Peyer's patch (tissue), 4 donors: ENCODE data around the gene ATP12A. TPM values are rescaled to one million over a fixed set of nuclear protein-coding genes. Genes with fewer than 3 reads are reported as not detected.

Source experiments
- DNase-seq, 3 donors: peaks; one replicate each; pipeline ENCODE4 v3.0.0-alpha.2; 2017 to 2019
- H3K27ac ChIP-seq, 4 donors: fragments of 200-600 bp; sonication (generic); one replicate each; pipeline ENCODE4 v1.5.1; 2016 to 2019
- H3K27me3 ChIP-seq, 2 donors: fragments of 200-600 bp; sonication (generic); one replicate each; pipeline ENCODE4 v1.5.1; 2019
- H3K36me3 ChIP-seq, 3 donors: fragments of 200-600 bp; sonication (generic); one replicate each; pipeline ENCODE4 v1.5.1; 2016 to 2019
- H3K4me1 ChIP-seq, 4 donors: fragments of 200-600 bp; sonication (generic); one replicate each; pipeline ENCODE4 v1.5.1; 2016 to 2019
- H3K4me3 ChIP-seq, 4 donors: fragments of 200-600 bp; sonication (generic); 1 replicate in 3 of 4; 2 replicates in 1 of 4; pipeline ENCODE4 v1.5.1; 2016 to 2019; ENCODE audit warnings: mild to moderate bottlenecking in 1 of 4
- H3K9me3 ChIP-seq, 4 donors: fragments of 200-600 bp; sonication (generic); one replicate each; pipeline ENCODE4 v1.5.1; 2016 to 2019; ENCODE audit warnings: mild to moderate bottlenecking in 1 of 4
- POLR2A ChIP-seq, 2 donors: fragments of 450-650 bp; IDR thresholded peaks; one replicate each; pipeline ENCODE4 v1.5.1; 2017; ENCODE audit warnings: antibody characterized with exemption in 2 of 2, mild to moderate bottlenecking in 2 of 2, moderate library complexity in 2 of 2
- total RNA-seq, 4 donors: library from RNA; depleted of rRNA; stranded (reverse); fragments of >200 nt; gene quantifications; one replicate each; pipeline ENCODE4 v1.1.0, GENCODE V29; 2016
- TF ChIP-seq, protein P1 (sequence below), 6 experiments: fragments of 450-650 bp in 4 of 6; fragments of 200-600 bp in 2 of 6; sonication (generic) in 1 of 6; IDR thresholded peaks; one replicate each; pipeline ENCODE4 v1.5.1; 2017 to 2019; ENCODE audit warnings: antibody characterized with exemption in 6 of 6, mild to moderate bottlenecking in 3 of 6, moderate library complexity in 1 of 6

ATP12A gene
- total RNA-seq, 4 donors from 2014 or later = not detected

DNA sequence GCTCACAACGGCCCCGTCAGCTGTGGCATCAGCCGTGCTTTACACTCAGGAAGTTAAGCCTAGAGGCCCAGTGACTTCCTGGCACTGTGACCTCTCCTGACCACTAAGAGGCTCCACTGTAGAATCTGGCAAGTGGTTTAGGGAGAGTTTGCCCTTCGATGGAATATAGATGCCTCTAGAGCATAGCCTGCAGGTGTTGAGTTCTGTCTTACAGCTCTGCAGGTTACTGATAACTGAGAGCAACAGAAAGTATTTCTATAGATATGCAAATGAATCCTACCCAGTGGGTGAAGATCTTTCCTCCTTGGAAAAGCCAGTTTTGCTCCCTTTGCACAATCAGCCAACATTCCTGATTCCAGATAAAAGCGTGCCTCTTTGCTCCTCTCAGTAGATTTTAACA is 35.8 kb downstream of the ATP12A start:
- Histone ChIP-seq H3K9me3 (no peaks in the 10 kb centered on the region), H3K4me1 (no peaks in the 10 kb centered on the region), H3K27me3 (no peaks in the 10 kb centered on the region), H3K36me3 (no peaks in the 10 kb centered on the region), H3K27ac (no peak overlapping the region), H3K4me3 (no peak overlapping the region)
- no peak for DNase-seq
- TF ChIP-seq POLR2A (IDR thresholded peaks at IDR 0.05) = no peak
- TF ChIP-seq, protein P1, sequence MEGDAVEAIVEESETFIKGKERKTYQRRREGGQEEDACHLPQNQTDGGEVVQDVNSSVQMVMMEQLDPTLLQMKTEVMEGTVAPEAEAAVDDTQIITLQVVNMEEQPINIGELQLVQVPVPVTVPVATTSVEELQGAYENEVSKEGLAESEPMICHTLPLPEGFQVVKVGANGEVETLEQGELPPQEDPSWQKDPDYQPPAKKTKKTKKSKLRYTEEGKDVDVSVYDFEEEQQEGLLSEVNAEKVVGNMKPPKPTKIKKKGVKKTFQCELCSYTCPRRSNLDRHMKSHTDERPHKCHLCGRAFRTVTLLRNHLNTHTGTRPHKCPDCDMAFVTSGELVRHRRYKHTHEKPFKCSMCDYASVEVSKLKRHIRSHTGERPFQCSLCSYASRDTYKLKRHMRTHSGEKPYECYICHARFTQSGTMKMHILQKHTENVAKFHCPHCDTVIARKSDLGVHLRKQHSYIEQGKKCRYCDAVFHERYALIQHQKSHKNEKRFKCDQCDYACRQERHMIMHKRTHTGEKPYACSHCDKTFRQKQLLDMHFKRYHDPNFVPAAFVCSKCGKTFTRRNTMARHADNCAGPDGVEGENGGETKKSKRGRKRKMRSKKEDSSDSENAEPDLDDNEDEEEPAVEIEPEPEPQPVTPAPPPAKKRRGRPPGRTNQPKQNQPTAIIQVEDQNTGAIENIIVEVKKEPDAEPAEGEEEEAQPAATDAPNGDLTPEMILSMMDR (IDR thresholded peaks at IDR 0.05) = no peak

DNA sequence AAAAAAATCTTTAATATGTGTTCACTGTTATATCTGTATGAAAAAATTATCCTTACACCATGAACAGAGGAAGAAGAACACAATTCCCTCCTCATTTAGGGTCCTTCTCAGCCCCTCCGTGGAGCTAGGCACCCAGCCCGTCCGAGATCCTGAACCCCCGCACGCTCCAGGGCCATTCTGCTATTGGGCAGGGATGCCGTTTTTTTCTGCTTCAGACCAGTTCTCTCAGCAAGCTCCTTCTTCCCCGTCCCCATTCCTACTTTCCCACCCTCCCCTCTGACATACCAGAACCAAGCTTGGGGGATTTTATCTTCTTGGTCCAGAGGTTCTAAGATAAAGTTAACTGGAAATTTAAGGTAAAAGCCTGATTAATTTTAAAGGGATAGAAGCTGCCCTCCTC is 36.2 kb downstream of the ATP12A start:
- H3K27me3 ChIP-seq = no peaks in the 10 kb centered on the region
- H3K9me3 ChIP-seq = no peaks in the 10 kb centered on the region
- no peak for TF ChIP-seq POLR2A (IDR thresholded peaks at IDR 0.05)
- TF ChIP-seq, protein P1 (IDR thresholded peaks at IDR 0.05) = no peak
- no peak for DNase-seq
- H3K4me1 ChIP-seq = no peaks in the 10 kb centered on the region
- no peak overlapping the region for H3K27ac ChIP-seq
- no peak overlapping the region for H3K4me3 ChIP-seq
- H3K36me3 ChIP-seq = no peaks in the 10 kb centered on the region

DNA sequence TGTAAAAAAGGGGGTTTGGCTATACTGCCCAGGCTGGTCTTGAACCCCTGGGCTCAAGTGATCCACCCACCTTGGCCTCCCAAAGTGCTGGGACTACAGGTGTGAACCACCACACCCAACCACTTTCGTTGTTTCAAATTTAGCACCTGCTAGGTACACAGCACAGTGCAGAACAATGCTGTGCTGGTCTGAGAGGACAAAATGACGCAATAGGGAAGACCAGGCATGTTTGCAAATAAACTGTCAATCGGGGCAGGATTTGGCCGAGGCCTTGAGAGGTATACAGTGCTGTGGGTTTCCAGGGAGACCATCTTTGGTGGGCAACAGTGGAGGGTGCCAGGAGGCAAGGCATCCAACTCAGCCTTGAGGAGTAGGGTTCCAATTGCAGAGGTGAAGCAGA is 37.0 kb downstream of the ATP12A start:
- no peaks in the 10 kb centered on the region for H3K4me1 ChIP-seq
- H3K27ac ChIP-seq = no peak overlapping the region
- no peak overlapping the region for H3K4me3 ChIP-seq
- no peaks in the 10 kb centered on the region for H3K27me3 ChIP-seq
- H3K36me3 ChIP-seq = no peaks in the 10 kb centered on the region
- no peaks in the 10 kb centered on the region for H3K9me3 ChIP-seq
- TF ChIP-seq, protein P1 (IDR thresholded peaks at IDR 0.05) = no peak
- TF ChIP-seq POLR2A (IDR thresholded peaks at IDR 0.05) = no peak
- no peak for DNase-seq

DNA sequence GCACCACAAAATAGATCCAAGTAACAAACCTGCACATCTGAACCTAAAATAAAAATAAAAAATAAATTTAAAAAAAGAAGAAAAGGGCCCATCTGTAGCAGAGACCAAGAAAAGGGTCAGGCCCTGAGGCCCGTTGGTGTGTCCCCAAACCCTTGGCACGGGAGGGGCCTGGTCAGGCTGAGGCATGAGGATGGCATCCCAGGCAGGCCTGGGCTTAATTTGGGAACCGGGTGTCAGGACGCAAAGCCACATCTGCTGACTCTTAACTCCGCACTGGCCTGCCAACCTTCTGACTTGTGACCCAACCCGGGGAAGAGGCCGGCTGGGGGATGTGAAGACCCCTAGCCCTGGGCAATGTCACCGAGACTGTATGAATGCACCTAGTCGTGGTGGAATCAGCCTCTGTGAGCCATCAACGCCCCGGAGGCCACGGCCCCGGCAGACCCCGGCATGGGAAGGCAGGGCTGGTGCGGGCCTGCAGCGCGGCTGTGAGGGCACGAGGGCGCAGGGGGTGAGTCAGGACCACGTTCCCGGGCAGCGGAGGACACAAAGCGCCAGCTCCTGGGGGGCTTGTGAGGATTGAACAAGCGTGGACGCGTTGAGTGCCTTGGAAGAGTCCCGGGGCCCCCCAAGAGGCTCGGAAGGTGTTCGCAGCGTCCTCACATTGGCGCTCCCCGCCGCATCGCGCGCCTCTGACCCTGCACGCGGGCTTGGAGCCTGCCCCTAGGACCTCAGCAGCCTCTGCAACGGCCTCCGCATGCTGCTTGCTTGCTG is 38.2 kb downstream of the ATP12A start:
- H3K27me3 ChIP-seq = no peaks in the 10 kb centered on the region
- no peaks in the 10 kb centered on the region for H3K4me1 ChIP-seq
- H3K9me3 ChIP-seq = no peaks in the 10 kb centered on the region
- TF ChIP-seq POLR2A (IDR thresholded peaks at IDR 0.05) = no peak
- TF ChIP-seq, protein P1 (IDR thresholded peaks at IDR 0.05) = no peak
- DNase-seq = no peak
- no peaks in the 10 kb centered on the region for H3K36me3 ChIP-seq
- H3K27ac ChIP-seq = no peak overlapping the region
- no peak overlapping the region for H3K4me3 ChIP-seq

DNA sequence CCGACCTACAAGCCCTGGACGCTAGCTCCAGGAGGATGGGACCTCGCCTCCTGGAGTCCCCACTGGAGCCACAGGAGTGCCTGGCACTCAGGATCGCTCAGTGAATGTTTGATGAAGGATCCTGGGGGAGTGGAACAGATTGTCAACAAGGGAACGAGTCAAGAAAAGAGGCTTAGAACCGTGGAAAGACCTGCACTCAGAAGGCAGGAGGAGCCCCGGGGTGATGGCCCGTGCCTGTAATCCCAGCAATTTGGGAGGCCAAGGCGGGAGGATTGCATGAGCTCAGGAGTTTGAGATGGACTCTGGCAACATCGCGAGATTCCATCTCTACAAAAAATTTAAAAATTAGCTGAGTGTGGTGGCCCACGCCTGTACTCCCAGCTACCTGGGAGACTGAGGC is 38.9 kb downstream of the ATP12A start:
- Histone ChIP-seq H3K36me3 (no peaks in the 10 kb centered on the region), H3K27ac (no peak overlapping the region), H3K9me3 (no peaks in the 10 kb centered on the region), H3K27me3 (no peaks in the 10 kb centered on the region), H3K4me3 (no peak overlapping the region), H3K4me1 (no peaks in the 10 kb centered on the region)
- TF ChIP-seq, protein P1 (IDR thresholded peaks at IDR 0.05) = no peak
- TF ChIP-seq POLR2A (IDR thresholded peaks at IDR 0.05) = no peak
- DNase-seq = no peak
